ENCODE measurements around the gene C1QTNF1. TPM values are rescaled to one million over a fixed set of nuclear protein-coding genes. Genes with fewer than 3 reads are reported as not detected.
A peak's percentile ranks its signal among the peaks of the same experiment; 100 is the strongest.
"Not testable (repeated sequence)": the region's sequence is repeated elsewhere in the genome, so short reads cannot be mapped to it uniquely, and the experiment has no call there.

C1QTNF1 gene
- total RNA-seq, 1 experiment from 2014 or later: 42.5 TPM

DNA sequence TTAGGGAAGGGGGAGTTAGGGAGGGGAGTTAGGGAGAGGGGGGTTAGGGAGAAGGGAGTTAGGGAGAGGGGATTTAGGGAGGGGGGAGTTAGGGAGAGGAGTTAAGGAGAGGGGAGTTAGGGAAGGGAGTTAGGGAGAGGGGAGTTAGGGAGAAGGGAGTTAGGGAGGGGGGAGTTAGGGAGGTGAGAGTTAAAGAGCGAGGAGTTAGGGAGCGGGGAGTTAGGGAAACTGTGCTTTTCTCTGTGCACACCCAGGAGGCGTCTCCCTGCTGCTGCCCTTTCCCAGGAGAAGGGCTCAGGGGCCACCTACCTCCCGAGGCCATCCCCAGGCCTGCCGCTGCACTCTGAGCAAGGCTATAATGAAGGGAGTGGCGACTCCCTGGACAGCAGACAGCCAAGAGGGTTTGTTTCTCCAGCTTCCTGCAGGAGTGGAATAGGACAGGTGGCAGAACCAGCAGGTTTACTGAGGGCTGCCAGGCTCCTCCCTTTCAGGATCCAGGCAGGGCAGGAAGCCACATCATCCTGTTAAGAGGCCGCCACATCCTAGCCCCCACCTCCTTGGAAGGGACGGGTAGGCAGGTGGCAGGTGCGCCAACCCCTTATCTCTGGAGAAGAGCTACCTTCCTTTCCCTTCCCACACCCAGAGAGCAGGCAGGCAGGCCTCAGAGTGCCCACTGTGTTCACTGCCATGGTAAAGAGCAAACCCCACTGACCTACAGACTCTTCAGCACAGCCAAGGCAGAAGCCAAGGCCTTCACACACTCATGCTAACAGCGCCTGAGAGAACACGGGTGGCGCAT is 18.7 kb upstream of the C1QTNF1 start:
- no peak for DNase-seq (ENCODE audit: low read depth)

DNA sequence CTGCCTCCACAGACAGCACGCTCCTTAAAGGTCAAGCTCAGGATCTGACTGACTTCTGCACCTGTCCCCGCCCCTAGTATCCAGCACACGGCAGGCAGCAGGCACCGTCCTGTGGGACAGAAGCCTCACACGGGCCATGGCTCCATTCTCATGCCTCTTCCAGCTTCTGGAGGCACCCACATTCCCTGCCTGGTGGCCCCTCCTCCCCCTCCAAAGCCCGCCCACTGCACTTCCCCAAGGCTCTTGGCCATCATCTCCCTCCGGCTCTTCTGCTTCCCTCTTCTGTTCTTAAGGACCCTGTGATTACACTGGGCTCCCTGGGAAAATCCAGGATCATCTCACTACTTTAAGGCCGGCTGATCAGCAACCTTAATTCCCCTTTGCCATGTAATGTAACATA is 17.9 kb upstream of the C1QTNF1 start:
- no peak for DNase-seq (ENCODE audit: low read depth)

DNA sequence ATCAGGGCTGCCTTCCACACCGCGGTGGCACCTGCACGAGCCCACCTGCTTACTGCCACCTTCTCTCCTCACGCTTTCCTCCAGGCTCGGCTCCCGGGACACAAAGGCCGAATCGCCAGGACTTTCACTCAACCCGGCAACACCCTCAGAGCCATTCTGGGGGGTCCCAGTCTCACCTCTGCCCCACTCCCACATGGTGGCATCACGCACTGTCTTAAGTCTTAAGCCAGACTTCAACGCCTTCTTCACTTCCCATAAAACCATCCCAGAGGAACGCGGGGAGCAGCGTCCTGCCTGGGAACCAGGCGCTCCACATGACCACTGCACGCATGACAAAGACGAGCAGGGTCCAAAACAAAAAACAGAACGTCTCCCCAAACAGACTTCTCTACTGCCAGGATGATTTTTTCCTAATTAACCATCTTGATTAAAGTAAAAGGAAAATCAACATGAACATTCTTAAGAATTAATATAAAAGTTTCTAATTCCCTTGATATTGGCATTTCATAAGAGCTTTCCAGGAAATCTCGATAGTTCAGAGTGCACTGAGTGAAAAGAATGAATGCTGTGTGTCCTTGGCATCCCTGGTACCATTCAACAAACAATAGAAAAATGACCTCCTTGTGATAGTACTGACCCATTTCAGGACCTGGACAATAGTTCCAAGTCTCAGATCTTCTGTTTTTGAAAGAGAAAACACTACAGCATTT is 17.0 kb upstream of the C1QTNF1 start:
- DNase-seq (ENCODE audit: low read depth): no peak

- no peak for DNase-seq (ENCODE audit: low read depth)
Observed at GRCh38 chr17:79007504-79008381, 16.2 kb upstream of the C1QTNF1 start.

DNA sequence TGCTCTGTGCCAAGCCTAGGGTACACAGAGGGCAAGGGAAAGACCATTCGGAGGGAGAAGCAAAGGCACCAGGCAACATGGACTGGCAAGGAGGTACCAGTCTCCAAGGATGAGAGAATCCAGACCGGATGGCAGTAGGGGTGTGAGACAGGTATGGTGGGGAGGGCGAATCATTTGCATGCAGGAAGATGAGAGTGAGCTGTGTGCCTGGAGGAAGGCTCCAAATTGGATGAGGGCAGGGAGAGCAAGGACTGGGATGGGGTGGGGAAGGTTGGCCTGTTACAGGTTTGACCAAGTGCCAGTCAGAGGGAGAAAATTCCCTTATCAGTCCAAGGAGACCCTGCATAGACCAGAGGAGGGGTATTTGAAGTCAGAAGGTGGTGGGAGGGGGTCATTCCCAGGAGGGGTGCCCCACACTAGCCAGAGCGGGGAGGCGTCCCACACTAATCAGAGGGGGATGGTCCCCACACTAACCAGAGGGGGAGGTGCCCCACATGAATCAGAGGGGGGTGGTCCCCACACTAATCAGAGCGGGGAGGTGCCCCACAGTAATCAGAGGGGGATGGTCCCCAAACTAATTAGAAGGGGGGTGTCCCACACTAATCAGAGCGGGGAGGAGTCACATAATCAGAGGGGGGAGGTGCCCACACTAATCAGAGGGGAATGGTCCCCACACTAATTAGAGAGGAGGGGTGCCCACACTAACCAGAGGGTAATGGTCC is 15.1 kb upstream of the C1QTNF1 start:
- no peak for DNase-seq (ENCODE audit: low read depth)

GRCh38 chr17:79009397-79010303 is 14.3 kb upstream of the C1QTNF1 start, which contains the start of gene CANT1:
CANT1 (minus strand) TSS chr17:79009764; CDS start chr17:78997622, 12,142 bp downstream.
- DNase-seq (ENCODE audit: low read depth): peak; percentile 95

DNA sequence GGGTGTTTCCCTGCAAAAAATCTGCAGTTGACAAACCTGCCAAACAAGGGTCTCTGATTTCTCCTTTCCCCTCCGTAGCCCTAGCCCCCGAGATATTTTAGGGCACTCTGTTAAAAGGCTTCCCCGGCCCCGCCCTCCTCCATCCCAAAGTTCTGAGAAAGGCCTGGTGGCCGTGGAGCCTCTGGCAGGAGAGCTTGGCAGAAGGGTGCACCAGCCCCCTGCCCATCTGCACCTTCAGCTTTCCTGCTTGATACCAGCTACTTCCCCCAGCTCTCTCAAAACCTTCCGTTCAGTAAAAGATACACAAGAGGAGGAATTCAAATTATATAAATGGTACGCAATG is 13.7 kb upstream of the C1QTNF1 start:
- no peak for DNase-seq (ENCODE audit: low read depth)

GRCh38 chr17:79011451-79012147 is 12.4 kb upstream of the C1QTNF1 start:
- peak; percentile 82 for DNase-seq (ENCODE audit: low read depth)

GRCh38 chr17:79012563-79013134 is 11.3 kb upstream of the C1QTNF1 start:
- DNase-seq (ENCODE audit: low read depth): no peak

DNA sequence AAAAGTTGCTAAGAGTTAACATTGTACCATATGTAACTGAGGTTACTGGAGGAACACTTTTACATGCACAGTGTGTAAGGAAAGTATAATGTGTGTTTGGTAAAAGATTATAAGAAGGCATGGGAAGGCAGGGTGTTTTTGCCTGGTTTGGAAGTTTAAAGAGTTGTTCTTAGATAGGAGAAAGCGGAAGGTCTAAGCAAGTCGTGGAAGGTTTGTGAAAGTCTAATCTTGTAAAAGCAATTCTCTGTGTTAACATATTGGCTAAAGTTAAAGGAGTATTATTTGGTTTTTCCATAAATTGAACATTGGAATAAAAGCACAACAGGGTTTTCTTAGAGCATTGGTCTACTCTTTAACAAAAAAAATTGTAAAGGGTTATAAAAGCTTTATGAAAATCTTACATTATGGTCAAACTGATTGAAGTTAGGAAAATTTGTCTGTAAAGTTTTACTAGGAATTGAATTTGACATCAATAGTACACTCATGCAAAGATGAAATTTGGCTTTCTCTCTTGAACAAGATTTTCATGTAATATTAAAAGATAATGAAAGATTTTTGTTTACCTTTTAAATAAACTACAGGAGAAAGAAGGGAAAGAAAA is 9.7 kb upstream of the C1QTNF1 start:
- no peak for DNase-seq (ENCODE audit: low read depth)

GRCh38 chr17:79017546-79018369 is 6.2 kb upstream of the C1QTNF1 start:
- DNase-seq (ENCODE audit: low read depth): no peak

DNA sequence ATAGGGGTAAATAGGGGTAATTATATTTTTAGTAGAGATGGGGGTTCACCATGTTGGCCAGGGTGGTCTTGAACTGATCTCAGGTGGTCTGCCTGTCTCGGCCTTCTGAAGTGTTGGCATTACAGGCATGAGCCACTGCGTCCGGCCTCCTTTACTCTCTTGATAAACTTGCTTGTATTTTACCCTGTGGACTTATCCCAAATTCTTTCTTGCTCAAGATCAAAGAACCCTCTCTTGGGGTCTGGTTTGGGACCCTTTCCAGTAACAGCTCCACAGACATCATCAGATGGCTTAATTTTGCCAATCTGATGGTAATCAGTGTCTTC is 5.6 kb upstream of the C1QTNF1 start:
- no peak for DNase-seq (ENCODE audit: low read depth)

GRCh38 chr17:79019261-79019631 is 4.7 kb upstream of the C1QTNF1 start:
- DNase-seq (ENCODE audit: low read depth): no peak

DNA sequence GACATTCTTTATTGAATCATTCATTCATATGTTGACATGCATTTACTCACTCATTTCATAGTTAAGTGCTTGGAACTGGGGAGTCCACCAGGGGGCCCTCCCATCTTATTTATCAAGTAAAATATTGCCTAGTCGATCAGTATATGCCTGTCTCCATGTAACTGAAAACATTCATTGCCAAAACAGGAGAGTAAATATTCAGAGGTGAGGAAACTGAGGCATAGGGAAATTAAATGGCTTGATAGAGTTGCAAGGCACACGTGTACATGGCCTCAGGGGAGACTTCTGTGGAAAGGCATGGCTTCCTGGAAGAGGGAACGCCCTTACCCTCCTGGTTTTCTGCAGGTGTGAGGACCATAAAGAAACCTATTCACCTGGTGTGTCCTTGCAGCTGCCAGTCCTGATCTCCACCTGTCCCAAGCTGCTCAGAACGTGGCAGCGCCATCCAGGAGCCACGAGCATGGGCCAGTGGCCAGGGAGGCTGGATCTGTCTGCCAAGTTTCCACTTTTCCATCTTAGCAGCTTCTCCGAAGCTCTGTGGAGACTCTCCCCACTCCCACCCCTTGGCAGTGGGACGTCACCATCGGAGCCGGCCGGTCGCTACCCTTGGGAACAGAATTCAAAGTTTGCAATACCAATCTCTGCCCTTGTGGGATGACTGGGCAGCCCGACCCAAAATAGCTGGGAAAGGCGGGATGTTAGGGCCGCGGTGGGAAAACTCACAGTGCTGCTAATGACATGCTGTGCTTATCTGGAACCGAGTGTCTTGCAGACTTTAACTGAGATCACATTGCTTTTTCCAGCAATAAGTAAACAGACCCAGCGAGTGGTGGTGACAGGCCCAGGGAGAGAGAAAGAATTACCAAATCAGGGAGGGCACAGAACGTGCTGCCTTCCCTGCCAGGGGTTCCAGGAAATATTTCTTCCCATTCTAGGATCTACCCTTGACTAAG is 4.1 kb upstream of the C1QTNF1 start:
- DNase-seq (ENCODE audit: low read depth): peak; percentile 58

- DNase-seq (ENCODE audit: low read depth): peak; percentile 55
Observed at GRCh38 chr17:79020631-79021301, 3.2 kb upstream of the C1QTNF1 start.

- not testable (repeated sequence) for DNase-seq (ENCODE audit: low read depth)
Observed at GRCh38 chr17:79021929-79022328, 2.0 kb upstream of the C1QTNF1 start.

Measured in Daoy (cell line).